GM18517 (cell line): ENCODE measurements around the gene RPS14.
A peak's percentile ranks its signal among the peaks of the same experiment; 100 is the strongest.
"Not testable (repeated sequence)": the region's sequence is repeated elsewhere in the genome, so short reads cannot be mapped to it uniquely, and the experiment has no call there.

Source experiments
- ATAC-seq: cut with Tn5 transposase; IDR thresholded peaks from one replicate; pipeline ENCODE4 v1.9.1; 2021; ENCODE audit warnings: mild to moderate bottlenecking, moderate library complexity; ENCODE audit not compliant: unreplicated experiment

RPS14 gene

GRCh38 chr5:150413902-150414790 is 35.4 kb downstream of the RPS14 start:
- not testable (repeated sequence) for ATAC-seq

GRCh38 chr5:150413176-150413901 is 36.2 kb downstream of the RPS14 start:
- ATAC-seq, result no peak

- peak; percentile 74 for ATAC-seq
These were observed 37.0 kb downstream of the RPS14 start, which contains the start of gene CD74 for GRCh38 chr5:150412319-150413175. Gene CD74, minus strand, starts transcription at chr5:150412910. Its CDS starts 161 bp downstream, at chr5:150412749.

- no peak for ATAC-seq
These were observed 38.1 kb downstream of the RPS14 start for GRCh38 chr5:150411245-150411979.

GRCh38 chr5:150410524-150411244 is 38.9 kb downstream of the RPS14 start:
- ATAC-seq, result no peak

- ATAC-seq, result no peak
These were observed 39.7 kb downstream of the RPS14 start for GRCh38 chr5:150409638-150410523.

GRCh38 chr5:150408231-150408943 is 41.2 kb downstream of the RPS14 start:
- no peak for ATAC-seq

- no peak for ATAC-seq
These were observed 42.3 kb downstream of the RPS14 start for GRCh38 chr5:150407096-150407720.

- ATAC-seq, result no peak
These were observed 42.8 kb downstream of the RPS14 start for GRCh38 chr5:150406723-150407095.

GRCh38 chr5:150406103-150406722 is 43.3 kb downstream of the RPS14 start:
- no peak for ATAC-seq

- no peak for ATAC-seq
These were observed 44.4 kb downstream of the RPS14 start for GRCh38 chr5:150404941-150405816.

GRCh38 chr5:150404535-150404934 is 45.0 kb downstream of the RPS14 start:
- ATAC-seq, result no peak

GRCh38 chr5:150404121-150404520 is 45.4 kb downstream of the RPS14 start:
- ATAC-seq, result no peak

- ATAC-seq, result no peak
These were observed 46.6 kb downstream of the RPS14 start for GRCh38 chr5:150402901-150403342.

GRCh38 chr5:150402229-150402773 is 47.2 kb downstream of the RPS14 start:
- no peak for ATAC-seq
